ENCODE data around the gene NBPF10. TPM values are rescaled to one million over a fixed set of nuclear protein-coding genes. Genes with fewer than 3 reads are reported as not detected.

NBPF10 gene
- 1.9 and 2.5 TPM in 2 replicates for total RNA-seq

GRCh38 chr1:146144465-146144864 is at the start of gene NBPF10:
TSS of gene NBPF10 (minus strand) at chr1:146144804. CDS start at chr1:146144769, 35 bp downstream.

Other genes starting within 250 kb of the NBPF10 start
- gene ITGA10, start 234.8 kb downstream of the NBPF10 start, total RNA-seq, result 9.4 and 10.8 TPM in 2 replicates
- gene PEX11B, start 226.1 kb downstream of the NBPF10 start, total RNA-seq, result 26.4 and 34.8 TPM in 2 replicates
- 89.7 and 102 TPM in 2 replicates for gene RBM8A, start 217.3 kb downstream of the NBPF10 start, total RNA-seq
- gene LIX1L, start 186.8 kb downstream of the NBPF10 start, total RNA-seq, result 27.8 and 33.4 TPM in 2 replicates
- 0.16 and 0.18 TPM in 2 replicates for gene ANKRD34A, start 180.2 kb downstream of the NBPF10 start, total RNA-seq
- 10.1 and 12.5 TPM in 2 replicates for gene POLR3GL, start 180.1 kb downstream of the NBPF10 start, total RNA-seq
- gene TXNIP, start 148.2 kb downstream of the NBPF10 start, total RNA-seq, result 302 and 306 TPM in 2 replicates
- not detected in 2 replicates for gene HJV, start 123.1 kb downstream of the NBPF10 start, total RNA-seq
- 13.4 and 14.6 TPM in 2 replicates for gene NOTCH2NLA, start 84.2 kb upstream of the NBPF10 start, total RNA-seq